Epidermal melanocyte (primary cell): ENCODE results near the gene C1QTNF2.

Experiments used
- DNase-seq: peaks from one replicate; pipeline ENCODE4 v3.0.0; 2011; ENCODE audit warnings: low spot score; ENCODE audit not compliant: insufficient read length

C1QTNF2 gene

GRCh38 chr5:160305319-160305718 lies 65.1 kb downstream of the C1QTNF2 start:
- DNase-seq, result no peak

GRCh38 chr5:160303690-160304089 lies 66.7 kb downstream of the C1QTNF2 start:
- DNase-seq, result no peak

DNA sequence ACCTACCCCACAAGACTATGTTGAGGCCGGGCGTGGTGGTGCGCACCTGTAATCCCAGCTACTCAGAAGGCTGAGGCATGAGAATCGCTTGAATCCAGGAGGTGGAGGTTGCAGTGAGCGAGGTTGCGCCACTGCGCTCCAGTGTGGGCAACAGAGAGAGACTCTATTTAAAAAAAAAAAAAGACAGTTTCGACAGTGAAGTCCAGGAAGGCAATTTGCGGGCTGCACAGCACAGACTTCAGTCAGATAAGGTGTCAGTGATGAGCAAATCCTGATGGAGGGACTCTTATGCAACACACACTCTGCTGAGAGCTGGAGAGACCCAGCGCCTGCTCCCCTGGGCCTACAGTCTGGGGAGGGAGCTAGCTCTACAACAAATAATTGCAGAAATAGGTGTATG lies 72.2 kb downstream of the C1QTNF2 start:
- no peak for DNase-seq

DNA sequence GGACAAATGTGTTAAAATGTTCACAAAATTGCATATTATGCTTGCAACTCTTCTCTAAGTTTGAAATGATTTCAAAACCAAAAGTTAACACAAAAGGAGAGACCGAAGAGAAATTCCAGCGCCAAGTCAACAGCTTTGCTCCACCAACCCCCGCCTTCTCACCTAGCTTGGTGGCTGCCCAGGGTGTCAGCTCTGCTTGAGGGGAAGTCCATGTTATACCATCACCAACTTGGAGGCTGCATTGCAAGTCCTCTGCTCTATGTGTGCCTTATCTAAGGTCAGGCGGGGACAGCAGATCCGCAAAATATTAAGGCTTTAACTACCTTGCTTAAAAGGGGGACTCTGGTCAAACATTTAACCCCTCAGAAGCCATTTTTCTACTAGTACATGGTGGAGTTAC lies 72.7 kb downstream of the C1QTNF2 start:
- DNase-seq, result no peak
